ENCODE results near the gene CTCF.

DNA sequence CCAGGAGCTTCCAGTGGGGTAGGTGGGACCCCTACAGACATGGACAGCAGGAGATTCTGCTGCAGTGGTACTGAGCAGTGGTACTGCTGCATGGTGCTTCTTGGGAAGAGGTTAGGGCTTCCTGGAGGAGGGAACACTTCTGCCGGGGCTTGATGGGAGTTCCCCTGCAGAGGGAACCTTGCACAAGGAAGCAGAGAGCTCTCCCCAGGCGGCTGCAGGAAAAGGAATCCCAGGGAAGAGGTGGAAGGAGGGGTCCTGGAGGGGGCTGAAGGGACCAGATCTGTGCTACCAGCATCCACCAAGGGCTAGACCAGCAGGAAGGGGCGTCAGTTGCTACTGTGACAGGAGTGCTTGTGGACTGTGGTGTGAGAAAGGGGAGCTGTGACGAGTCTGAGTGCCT, 23.1 kb upstream of the CTCF start:
- TF ChIP-seq NFIC (IDR thresholded peaks at IDR 0.05) (no peak), CEBPB (IDR thresholded peaks at IDR 0.05) (no peak), EGR1 (IDR thresholded peaks at IDR 0.05) (no peak), EP300 (IDR thresholded peaks at IDR 0.05; ENCODE audit: borderline replicate concordance) (no peak), TCF12 (IDR thresholded peaks at IDR 0.05; ENCODE audit: low read depth) (no peak), RAD21 (IDR thresholded peaks at IDR 0.05; ENCODE audit: low read depth) (no peak)
- TF ChIP-seq, protein P1, sequence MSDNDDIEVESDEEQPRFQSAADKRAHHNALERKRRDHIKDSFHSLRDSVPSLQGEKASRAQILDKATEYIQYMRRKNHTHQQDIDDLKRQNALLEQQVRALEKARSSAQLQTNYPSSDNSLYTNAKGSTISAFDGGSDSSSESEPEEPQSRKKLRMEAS (IDR thresholded peaks at IDR 0.05) = no peak

Data from Ishikawa (cell line).